ENCODE results near the gene HIGD1C. TPM values are rescaled to one million over a fixed set of nuclear protein-coding genes. Genes with fewer than 3 reads are reported as not detected.

The HIGD1C gene
- total and polyA plus RNA-seq, 2 experiments from 2014 or later, result not detected

GRCh38 chr12:50988051-50988450 lies 35.7 kb downstream of the HIGD1C start:
- H3K27me3 ChIP-seq (ENCODE audit: insufficient read depth), result no peaks in the 10 kb centered on the region
- Mint-ChIP-seq H3K27ac (no peak overlapping the region), H3K36me3 (ENCODE audit: low read depth) (peaks cover 42% of the 10 kb centered on the region), H3K4me1 (no peaks in the 10 kb centered on the region), H3K4me3 (no peak overlapping the region), H3K27me3 (ENCODE audit: insufficient read depth, low read depth, poor library complexity) (no peaks in the 10 kb centered on the region), H3K9me3 (no peaks in the 10 kb centered on the region)
- H4K20me1 ChIP-seq (replicated peaks; ENCODE audit: insufficient read depth), result no peaks in the 10 kb centered on the region
- TF ChIP-seq STAT1 (IDR thresholded peaks at IDR 0.05; ENCODE audit: unreplicated experiment) (no peak), ZNF331 (CRISPR knock-in tag; IDR thresholded peaks at IDR 0.05; ENCODE audit: low read depth) (no peak), POLR2AphosphoS5 (IDR thresholded peaks at IDR 0.05; ENCODE audit: low read depth) (no peak), JUNB (IDR thresholded peaks at IDR 0.05; ENCODE audit: unreplicated experiment) (no peak), EZH2phosphoT487 (IDR thresholded peaks at IDR 0.05; ENCODE audit: unreplicated experiment) (no peak), CTCF (conservative IDR thresholded peaks at IDR 0.05; ENCODE audit: low read depth in 2 of 2) (no peak), CREB1 (CRISPR knock-in tag; IDR thresholded peaks at IDR 0.05; ENCODE audit: low read depth) (no peak), ZNF114 (CRISPR knock-in tag; IDR thresholded peaks at IDR 0.05) (no peak), ZNF462 (CRISPR knock-in tag; IDR thresholded peaks at IDR 0.05) (no peak), ETS1 (IDR thresholded peaks at IDR 0.05) (no peak), EZH2 (IDR thresholded peaks at IDR 0.05; ENCODE audit: low read depth, unreplicated experiment) (no peak), NANOG (IDR thresholded peaks at IDR 0.05; ENCODE audit: borderline replicate concordance) (no peak), REST (IDR thresholded peaks at IDR 0.05; ENCODE audit: unreplicated experiment) (no peak)
- no peaks in the 10 kb centered on the region for H3F3A ChIP-seq (replicated peaks; ENCODE audit: low read depth)
- H3K9me2 ChIP-seq (ENCODE audit: insufficient read depth), result no peaks in the 10 kb centered on the region
- no peaks in the 10 kb centered on the region for H3K4me1 ChIP-seq (ENCODE audit: insufficient read depth)
- H3K79me2 ChIP-seq (replicated peaks; ENCODE audit: insufficient read depth), result no peaks in the 10 kb centered on the region
- no peak overlapping the region for H2AFZ ChIP-seq
- DNase-seq (ENCODE audit: low spot score) (no peak), ATAC-seq (no peak)
- peaks cover 25% of the 10 kb centered on the region for H3K36me3 ChIP-seq (ENCODE audit: insufficient read depth)
- no peak overlapping the region for H3K4me2 ChIP-seq
- no peak overlapping the region for H3K4me3 ChIP-seq
- no peak overlapping the region; the same call in 1 of the 2 replicates for H3K27ac ChIP-seq (ENCODE audit: low read depth)
